Fibroblast of lung (primary cell): ENCODE data around the gene GALNT2.

ENCODE experiments used
- EZH2 ChIP-seq: IDR thresholded peaks from 2 replicates; pipeline ENCODE4 v1.5.1; 2012; ENCODE audit warnings: low read length, control low read depth, mild to moderate bottlenecking; ENCODE audit errors: missing control alignments
- TF ChIP-seq, protein P1 (sequence below), 2 donors: IDR thresholded peaks in 1 of 2; conservative IDR thresholded peaks in 1 of 2; 1 replicate in 1 of 2; 2 replicates in 1 of 2; pipeline ENCODE4 v1.5.1; 2011 to 2012; ENCODE audit warnings: low read length in 2 of 2, control low read depth in 1 of 2, inconsistent platforms in 1 of 2, low read depth in 1 of 2, mild to moderate bottlenecking in 1 of 2

GRCh38 chr1:230122366-230123279, 55.6 kb downstream of the GALNT2 start:
- no peak for TF ChIP-seq EZH2
- TF ChIP-seq, protein P1, sequence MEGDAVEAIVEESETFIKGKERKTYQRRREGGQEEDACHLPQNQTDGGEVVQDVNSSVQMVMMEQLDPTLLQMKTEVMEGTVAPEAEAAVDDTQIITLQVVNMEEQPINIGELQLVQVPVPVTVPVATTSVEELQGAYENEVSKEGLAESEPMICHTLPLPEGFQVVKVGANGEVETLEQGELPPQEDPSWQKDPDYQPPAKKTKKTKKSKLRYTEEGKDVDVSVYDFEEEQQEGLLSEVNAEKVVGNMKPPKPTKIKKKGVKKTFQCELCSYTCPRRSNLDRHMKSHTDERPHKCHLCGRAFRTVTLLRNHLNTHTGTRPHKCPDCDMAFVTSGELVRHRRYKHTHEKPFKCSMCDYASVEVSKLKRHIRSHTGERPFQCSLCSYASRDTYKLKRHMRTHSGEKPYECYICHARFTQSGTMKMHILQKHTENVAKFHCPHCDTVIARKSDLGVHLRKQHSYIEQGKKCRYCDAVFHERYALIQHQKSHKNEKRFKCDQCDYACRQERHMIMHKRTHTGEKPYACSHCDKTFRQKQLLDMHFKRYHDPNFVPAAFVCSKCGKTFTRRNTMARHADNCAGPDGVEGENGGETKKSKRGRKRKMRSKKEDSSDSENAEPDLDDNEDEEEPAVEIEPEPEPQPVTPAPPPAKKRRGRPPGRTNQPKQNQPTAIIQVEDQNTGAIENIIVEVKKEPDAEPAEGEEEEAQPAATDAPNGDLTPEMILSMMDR (conservative IDR thresholded peaks at IDR 0.05 in 1 of 2, IDR thresholded peaks at IDR 0.05 in 1 of 2; ENCODE audit: low read depth in 1 of 2, low read length in 2 of 2) = no peak
